Neural progenitor cell (in vitro differentiated cells): Measurements from ENCODE around the gene ADORA2A. TPM values are rescaled to one million over a fixed set of nuclear protein-coding genes. Genes with fewer than 3 reads are reported as not detected.

Experiments used
- DNase-seq: peaks from one replicate; pipeline ENCODE4 v3.0.0-alpha.2; 2016; ENCODE audit warnings: low spot score
- H2AFZ ChIP-seq: fragments of 200-600 bp; sonication (generic); replicated peaks from 2 replicates; pipeline ENCODE4 v1.6.1; 2016; ENCODE audit warnings: antibody characterized with exemption
- H3F3A ChIP-seq: fragments of 200-600 bp; sonication (generic); 2 replicates; pipeline ENCODE4 v1.6.1; 2016; ENCODE audit warnings: antibody characterized with exemption, low read depth
- H3K27ac ChIP-seq: fragments of 200-600 bp; sonication (generic); 2 replicates; pipeline ENCODE4 v1.5.1; 2016; ENCODE audit warnings: mild to moderate bottlenecking
- H3K27me3 ChIP-seq: fragments of 200-600 bp; sonication (generic); 2 replicates; pipeline ENCODE4 v1.6.1; 2016; ENCODE audit warnings: mild to moderate bottlenecking, moderate library complexity
- H3K36me3 ChIP-seq: fragments of 200-600 bp; sonication (generic); 2 replicates; pipeline ENCODE4 v1.5.1; 2016
- H3K4me1 ChIP-seq: fragments of 200-600 bp; sonication (generic); 2 replicates; pipeline ENCODE4 v1.6.1; 2016; ENCODE audit warnings: mixed run types
- H3K4me2 ChIP-seq: fragments of 200-600 bp; sonication (generic); 2 replicates; pipeline ENCODE4 v1.6.1; 2016
- H3K4me3 ChIP-seq: fragments of 200-600 bp; sonication (generic); 2 replicates; pipeline ENCODE4 v1.5.1; 2016
- H3K79me2 ChIP-seq: fragments of 200-600 bp; sonication (generic); 2 replicates; pipeline ENCODE4 v1.6.1; 2016; ENCODE audit warnings: low read depth
- H3K9ac ChIP-seq: fragments of 200-600 bp; sonication (generic); 2 replicates; pipeline ENCODE4 v1.6.1; 2016
- H3K9me3 ChIP-seq: fragments of 200-600 bp; sonication (generic); 2 replicates; pipeline ENCODE4 v1.5.1; 2016; ENCODE audit warnings: low read depth
- H4K20me1 ChIP-seq: fragments of 200-600 bp; sonication (generic); 2 replicates; pipeline ENCODE4 v1.6.1; 2016; ENCODE audit warnings: low read depth
- H3K27ac Mint-ChIP-seq: 3 replicates; pipeline ENCODE4 v1.8.0; 2021; ENCODE audit warnings: mixed read lengths
- H3K27me3 Mint-ChIP-seq: 2 replicates; pipeline ENCODE4 v1.8.0; 2022; ENCODE audit warnings: low read depth, mild to moderate bottlenecking, inconsistent platforms, moderate library complexity, mixed read lengths; ENCODE audit not compliant: insufficient read depth
- H3K36me3 Mint-ChIP-seq: 3 replicates; pipeline ENCODE4 v1.8.0; 2021; ENCODE audit warnings: mixed read lengths
- H3K4me1 Mint-ChIP-seq: 3 replicates; pipeline ENCODE4 v1.8.0; 2021; ENCODE audit warnings: mixed read lengths
- H3K4me3 Mint-ChIP-seq: 3 replicates; pipeline ENCODE4 v1.8.0; 2021; ENCODE audit warnings: mild to moderate bottlenecking, moderate library complexity, mixed read lengths
- H3K9me3 Mint-ChIP-seq: 3 replicates; pipeline ENCODE4 v1.8.0; 2020; ENCODE audit warnings: mixed read lengths
- EZH2 ChIP-seq: fragments of 200-600 bp; sonication (generic); IDR thresholded peaks from 2 replicates; pipeline ENCODE4 v1.6.1; 2017; ENCODE audit warnings: antibody characterized with exemption, mild to moderate bottlenecking, moderate library complexity
- EZH2phosphoT487 ChIP-seq: fragments of 200-600 bp; sonication (generic); IDR thresholded peaks from 2 replicates; pipeline ENCODE4 v1.6.1; 2017; ENCODE audit warnings: antibody characterized with exemption
- total RNA-seq: library from RNA; depleted of rRNA; stranded (reverse); fragments of >200 nt; gene quantifications from 2 replicates; pipeline ENCODE4 v1.2.3, GENCODE V29; 2015; ENCODE audit warnings: low replicate concordance
- TF ChIP-seq, protein P1 (sequence below): fragments of 200-600 bp; sonication (generic); IDR thresholded peaks from 2 replicates; pipeline ENCODE4 v1.5.1; 2017; ENCODE audit warnings: antibody characterized with exemption, mild to moderate bottlenecking

The ADORA2A gene
- total RNA-seq, 1 donor from 2014 or later: 0.51 TPM

GRCh38 chr22:24455039-24455438, 27.6 kb downstream of the ADORA2A start:
- H3K36me3 ChIP-seq: no peaks in the 10 kb centered on the region
- H3K9me3 ChIP-seq: no peaks in the 10 kb centered on the region
- H4K20me1 ChIP-seq: no peaks in the 10 kb centered on the region
- peaks cover 7% of the 10 kb centered on the region for H3K4me1 Mint-ChIP-seq
- no peak overlapping the region for H3K9ac ChIP-seq
- H3K79me2 ChIP-seq: no peaks in the 10 kb centered on the region
- DNase-seq: no peak
- H3K27ac ChIP-seq: no peak overlapping the region
- no peak overlapping the region for H3K27ac Mint-ChIP-seq
- no peak overlapping the region for H3K4me2 ChIP-seq
- H3K4me3 ChIP-seq: no peak overlapping the region
- H2AFZ ChIP-seq: no peak overlapping the region
- TF ChIP-seq, protein P1, sequence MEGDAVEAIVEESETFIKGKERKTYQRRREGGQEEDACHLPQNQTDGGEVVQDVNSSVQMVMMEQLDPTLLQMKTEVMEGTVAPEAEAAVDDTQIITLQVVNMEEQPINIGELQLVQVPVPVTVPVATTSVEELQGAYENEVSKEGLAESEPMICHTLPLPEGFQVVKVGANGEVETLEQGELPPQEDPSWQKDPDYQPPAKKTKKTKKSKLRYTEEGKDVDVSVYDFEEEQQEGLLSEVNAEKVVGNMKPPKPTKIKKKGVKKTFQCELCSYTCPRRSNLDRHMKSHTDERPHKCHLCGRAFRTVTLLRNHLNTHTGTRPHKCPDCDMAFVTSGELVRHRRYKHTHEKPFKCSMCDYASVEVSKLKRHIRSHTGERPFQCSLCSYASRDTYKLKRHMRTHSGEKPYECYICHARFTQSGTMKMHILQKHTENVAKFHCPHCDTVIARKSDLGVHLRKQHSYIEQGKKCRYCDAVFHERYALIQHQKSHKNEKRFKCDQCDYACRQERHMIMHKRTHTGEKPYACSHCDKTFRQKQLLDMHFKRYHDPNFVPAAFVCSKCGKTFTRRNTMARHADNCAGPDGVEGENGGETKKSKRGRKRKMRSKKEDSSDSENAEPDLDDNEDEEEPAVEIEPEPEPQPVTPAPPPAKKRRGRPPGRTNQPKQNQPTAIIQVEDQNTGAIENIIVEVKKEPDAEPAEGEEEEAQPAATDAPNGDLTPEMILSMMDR: no peak
- TF ChIP-seq EZH2 (no peak), EZH2phosphoT487 (no peak)
- H3K4me1 ChIP-seq: peaks cover 12% of the 10 kb centered on the region
- no peak overlapping the region for H3K4me3 Mint-ChIP-seq
- H3F3A ChIP-seq: peaks cover 13% of the 10 kb centered on the region
- H3K9me3 Mint-ChIP-seq: peaks cover 2% of the 10 kb centered on the region
- peaks cover 2% of the 10 kb centered on the region for H3K27me3 ChIP-seq
- no peaks in the 10 kb centered on the region for H3K36me3 Mint-ChIP-seq
- peaks cover 3% of the 10 kb centered on the region for H3K27me3 Mint-ChIP-seq

GRCh38 chr22:24455751-24456426, 28.5 kb downstream of the ADORA2A start:
- H3K36me3 Mint-ChIP-seq: no peaks in the 10 kb centered on the region

GRCh38 chr22:24457894-24458420, 30.6 kb downstream of the ADORA2A start:
- no peak for DNase-seq
- Histone ChIP-seq H3K4me1 (no peaks in the 10 kb centered on the region), H3K27ac (no peak overlapping the region), H2AFZ (no peak overlapping the region), H3K9ac (no peak overlapping the region), H3K4me2 (no peak overlapping the region), H4K20me1 (no peaks in the 10 kb centered on the region), H3K4me3 (no peak overlapping the region), H3K9me3 (no peaks in the 10 kb centered on the region), H3K79me2 (no peaks in the 10 kb centered on the region), H3K27me3 (no peaks in the 10 kb centered on the region), H3K36me3 (no peaks in the 10 kb centered on the region), H3F3A (no peaks in the 10 kb centered on the region)
- H3K27me3 Mint-ChIP-seq: peaks cover 5% of the 10 kb centered on the region
- H3K9me3 Mint-ChIP-seq: no peaks in the 10 kb centered on the region
- H3K4me3 Mint-ChIP-seq: no peak overlapping the region
- H3K4me1 Mint-ChIP-seq: peaks cover 5% of the 10 kb centered on the region
- TF ChIP-seq EZH2: no peak
- TF ChIP-seq, protein P1: no peak
- TF ChIP-seq EZH2phosphoT487: no peak
- no peak overlapping the region for H3K27ac Mint-ChIP-seq
- no peaks in the 10 kb centered on the region for H3K36me3 Mint-ChIP-seq

More at GRCh38 chr22:24455751-24456426, 28.5 kb downstream of the ADORA2A start:
- Histone ChIP-seq H3K4me1 (peaks cover 4% of the 10 kb centered on the region), H3K4me2 (no peak overlapping the region), H3K36me3 (no peaks in the 10 kb centered on the region), H3F3A (peaks cover 4% of the 10 kb centered on the region), H3K9me3 (no peaks in the 10 kb centered on the region), H3K27ac (no peak overlapping the region), H3K79me2 (no peaks in the 10 kb centered on the region), H3K9ac (no peak overlapping the region), H4K20me1 (no peaks in the 10 kb centered on the region), H2AFZ (no peak overlapping the region), H3K4me3 (no peak overlapping the region), H3K27me3 (no peaks in the 10 kb centered on the region)
- H3K9me3 Mint-ChIP-seq: peaks cover 2% of the 10 kb centered on the region
- H3K27me3 Mint-ChIP-seq: peaks cover 5% of the 10 kb centered on the region
- no peak overlapping the region for H3K27ac Mint-ChIP-seq
- DNase-seq: no peak
- no peak overlapping the region for H3K4me3 Mint-ChIP-seq
- peaks cover 5% of the 10 kb centered on the region for H3K4me1 Mint-ChIP-seq
- no peak for TF ChIP-seq EZH2
- TF ChIP-seq, protein P1: no peak
- TF ChIP-seq EZH2phosphoT487: no peak
